Measurements from ENCODE around the gene DIMT1.

Gene DIMT1

GRCh38 chr5:62403411-62404250 is at the start of gene DIMT1:
DIMT1 (minus strand) TSS chr5:62403905; CDS start chr5:62403772, 133 bp downstream.
- DNase-seq: peak; percentile 76 to 87 (median 80)

DNA sequence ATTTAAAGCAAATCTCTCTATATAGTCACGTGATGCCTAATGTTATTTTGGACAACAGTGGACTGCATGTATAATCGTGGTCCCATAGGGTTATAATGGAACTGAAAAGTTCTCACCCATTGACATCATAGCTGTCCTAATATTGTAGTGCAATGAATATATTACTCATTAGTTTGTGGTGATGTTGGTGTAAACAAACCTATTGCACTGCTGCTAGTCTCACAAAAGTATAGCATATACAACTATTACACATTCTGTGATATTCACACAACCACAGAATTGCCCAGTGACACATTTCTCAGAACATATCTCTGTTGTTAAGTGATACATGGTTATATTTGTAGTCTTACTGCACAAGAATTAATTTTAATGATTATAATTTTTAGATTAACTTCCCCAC is 46.6 kb upstream of the DIMT1 start:
- DNase-seq: no peak

DNA sequence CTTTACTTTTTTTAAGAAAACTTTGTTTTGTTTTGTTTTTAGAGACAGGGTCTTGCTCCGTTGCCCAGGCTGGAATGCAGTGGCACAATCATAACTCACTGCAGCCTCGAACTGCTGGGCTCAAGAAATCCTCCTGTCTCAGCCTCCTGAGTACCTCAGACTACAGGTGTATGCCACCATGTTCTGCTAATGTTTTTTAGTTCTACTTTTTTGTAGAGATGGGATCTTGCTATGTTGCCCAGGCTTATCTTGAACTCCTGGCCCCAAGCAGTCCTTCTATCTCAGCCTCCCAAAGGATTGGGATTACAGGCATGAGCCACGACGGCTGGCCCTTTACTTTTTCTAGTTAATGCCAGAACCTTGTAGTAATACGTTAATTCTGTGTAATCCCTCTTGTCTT is 44.8 kb upstream of the DIMT1 start:
- no peak for DNase-seq

GRCh38 chr5:62432621-62433064 is 28.9 kb upstream of the DIMT1 start:
- no peak for DNase-seq

GRCh38 chr5:62431735-62432620 is 28.3 kb upstream of the DIMT1 start:
- DNase-seq: no peak

GRCh38 chr5:62424763-62425162 is 21.1 kb upstream of the DIMT1 start:
- DNase-seq: no peak

GRCh38 chr5:62421414-62421813 is 17.7 kb upstream of the DIMT1 start:
- DNase-seq: no peak

DNA sequence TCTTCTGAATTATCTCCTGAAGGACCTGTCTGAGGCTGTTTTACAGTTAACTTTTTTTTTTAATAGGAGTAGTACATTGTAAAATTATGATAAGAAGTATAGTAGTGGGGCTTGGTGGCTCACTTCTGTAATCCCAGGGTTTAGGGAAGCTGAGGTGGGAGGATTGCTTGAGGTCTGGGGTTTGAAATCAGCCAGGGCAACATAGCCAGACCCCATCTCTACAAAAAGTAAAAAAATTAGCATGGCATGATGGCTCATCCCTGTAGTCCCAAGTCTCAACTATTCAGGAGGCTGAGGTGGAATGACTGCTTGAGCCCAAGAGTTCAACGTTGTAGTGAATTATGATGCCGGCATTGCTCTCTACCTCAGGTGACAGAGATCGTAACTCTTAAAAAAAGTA is 15.9 kb upstream of the DIMT1 start:
- no peak for DNase-seq

DNA sequence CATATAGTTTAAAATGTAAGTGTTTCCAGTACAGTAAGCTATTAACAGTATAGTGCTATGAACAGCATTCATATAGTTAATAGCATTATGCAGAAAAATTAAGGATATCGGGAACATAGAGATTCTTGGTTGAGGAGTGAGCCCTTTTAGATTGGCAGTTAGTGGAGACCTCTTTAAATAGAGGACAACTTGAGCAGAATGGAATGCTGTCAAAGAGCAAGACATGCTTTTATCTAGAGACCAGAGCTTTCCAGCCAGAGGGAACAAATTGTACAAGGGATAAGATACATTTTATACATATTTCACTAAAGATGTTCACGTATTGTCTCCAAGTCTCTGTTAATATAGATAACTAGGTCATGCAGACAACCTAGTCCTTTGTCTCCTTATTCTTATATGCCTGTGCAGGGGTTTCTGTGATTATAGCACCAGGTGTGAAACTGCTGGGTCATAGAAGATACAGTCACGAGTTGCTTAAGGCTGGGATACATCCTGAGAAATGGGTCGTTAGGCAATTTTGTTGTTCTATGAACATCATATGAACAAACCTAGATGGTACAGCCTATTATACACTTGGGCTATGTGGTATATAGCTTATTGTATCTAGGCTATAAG is 14.9 kb upstream of the DIMT1 start:
- no peak for DNase-seq

- no peak for DNase-seq
These were observed 10.0 kb upstream of the DIMT1 start for GRCh38 chr5:62413711-62414110.

- peak; percentile 93 to 97 (median 94) for DNase-seq
These were observed 9.0 kb upstream of the DIMT1 start, which contains the start of gene IPO11 for GRCh38 chr5:62412549-62413329. IPO11 (plus strand) TSS chr5:62412763; CDS start chr5:62437280, 24,517 bp downstream.

DNA sequence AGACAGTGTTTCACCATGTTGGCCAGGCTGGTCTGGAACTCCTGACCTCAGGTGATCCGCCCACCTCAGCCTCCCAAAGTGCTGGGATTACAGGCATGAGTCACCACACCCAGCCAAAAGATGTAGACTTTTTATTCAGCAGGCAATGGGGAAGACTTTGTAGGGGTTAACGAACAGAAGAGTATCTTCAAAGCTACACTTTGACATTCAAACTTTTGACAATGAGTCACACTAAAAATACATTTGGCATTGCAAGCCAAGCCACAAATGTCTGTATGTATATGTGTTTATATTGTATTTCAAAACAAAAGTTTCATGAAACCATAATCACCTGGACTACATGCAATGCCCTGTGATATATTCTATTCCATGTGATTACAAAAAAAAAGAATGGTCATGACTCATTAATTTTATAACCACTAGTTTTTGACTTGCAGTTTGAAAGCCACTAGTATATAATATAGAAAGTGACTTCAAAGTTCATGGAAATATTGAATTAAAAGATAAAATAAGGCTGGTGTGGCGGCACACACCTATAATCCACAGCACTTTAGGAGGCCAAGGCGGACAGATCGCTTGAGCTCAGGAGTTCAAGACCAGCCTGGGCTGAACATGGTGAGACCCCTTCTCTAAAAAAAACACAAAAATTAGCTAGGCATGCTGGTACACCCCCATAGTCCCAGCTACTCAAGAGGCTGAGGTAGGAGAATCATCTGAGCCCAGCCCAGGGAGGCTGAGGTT is 8.3 kb downstream of the DIMT1 start:
- no peak for DNase-seq

GRCh38 chr5:62386824-62387223 is 16.9 kb downstream of the DIMT1 start:
- no peak for DNase-seq

- DNase-seq: no peak
These were observed 17.8 kb downstream of the DIMT1 start for GRCh38 chr5:62385816-62386400.

DNA sequence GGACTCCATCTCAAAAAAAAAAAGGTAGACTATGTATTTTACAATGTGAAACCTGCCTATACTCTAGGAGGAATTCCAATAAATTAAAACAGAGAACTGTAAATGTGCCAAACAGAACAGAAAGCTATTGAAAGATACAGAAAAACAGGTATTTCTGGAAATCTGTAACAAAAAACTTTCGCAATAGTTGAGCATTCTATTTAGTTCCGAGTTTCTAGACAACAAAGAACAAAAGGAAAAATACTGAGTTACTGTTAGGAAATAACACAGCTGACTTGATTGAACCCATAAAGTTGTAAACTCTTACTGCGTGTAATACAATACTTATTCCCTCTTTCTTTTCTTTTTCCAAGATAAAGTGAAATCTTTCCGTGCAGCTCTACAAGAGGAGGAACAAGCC is 18.6 kb downstream of the DIMT1 start:
- no peak for DNase-seq

- DNase-seq: no peak
These were observed 27.6 kb downstream of the DIMT1 start for GRCh38 chr5:62376064-62376463.

GRCh38 chr5:62375627-62376026 is 28.1 kb downstream of the DIMT1 start:
- no peak for DNase-seq

GRCh38 chr5:62374090-62374489 is 29.6 kb downstream of the DIMT1 start:
- no peak for DNase-seq

DNA sequence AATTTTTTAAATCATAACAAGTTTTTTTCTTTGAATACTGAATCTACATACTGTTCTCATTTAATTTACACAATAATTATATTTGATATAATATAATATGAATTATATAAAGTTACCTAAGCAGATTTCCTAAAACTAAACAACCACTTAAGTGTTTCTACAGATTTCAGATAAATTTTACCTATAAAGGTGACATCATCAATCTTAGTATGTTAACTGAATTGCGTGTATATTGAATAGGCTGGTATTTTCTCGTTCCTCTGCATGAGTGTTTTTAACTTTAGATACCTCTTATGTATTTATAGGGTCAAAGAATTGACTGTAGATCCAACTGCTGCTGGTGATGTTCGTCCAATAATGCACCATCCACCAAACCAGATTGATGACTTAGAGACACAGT is 30.3 kb downstream of the DIMT1 start:
- no peak for DNase-seq

GRCh38 chr5:62372600-62372999 is 31.1 kb downstream of the DIMT1 start:
- DNase-seq: no peak

- no peak for DNase-seq
These were observed 32.3 kb downstream of the DIMT1 start for GRCh38 chr5:62371409-62371808.
